WTC11 (cell line): ENCODE measurements around the gene OR13C2. TPM values are rescaled to one million over a fixed set of nuclear protein-coding genes. Genes with fewer than 3 reads are reported as not detected.
"Not testable (repeated sequence)": the region's sequence is repeated elsewhere in the genome, so short reads cannot be mapped to it uniquely, and the experiment has no call there.

Experiments
- ATAC-seq: fragments of 200-7000 bp; cut with Tn5 transposase; 2 replicates; pipeline ENCODE4 v1.10.0; 2021; ENCODE audit warnings: mild to moderate bottlenecking, moderate library complexity
- CTCF ChIA-PET: fragments of 300-600 bp; sonication (Branson Sonifier 250); formaldehyde crosslinking; loops from one replicate; lab custom pipeline; 2021; ENCODE audit warnings: antibody characterized with exemption; lab: Charles Lee
- POLR2A ChIA-PET: fragments of 350-600 bp; sonication (Branson Sonifier 250); formaldehyde crosslinking; loops from one replicate; lab custom pipeline; 2021; ENCODE audit warnings: antibody characterized with exemption; lab: Charles Lee
- DNase-seq: peaks from one replicate; pipeline ENCODE4 v3.0.0; 2021; ENCODE audit warnings: low spot score
- H3K27ac Mint-ChIP-seq: 2 replicates; pipeline ENCODE4 v1.8.0; 2021; ENCODE audit warnings: mixed read lengths
- H3K27me3 Mint-ChIP-seq: 2 replicates; pipeline ENCODE4 v1.8.0; 2021; ENCODE audit warnings: low read depth, mild to moderate bottlenecking, moderate library complexity, mixed read lengths
- H3K36me3 Mint-ChIP-seq: 2 replicates; pipeline ENCODE4 v1.8.0; 2021; ENCODE audit warnings: mixed read lengths
- H3K4me1 Mint-ChIP-seq: 2 replicates; pipeline ENCODE4 v1.8.0; 2022; ENCODE audit warnings: mixed read lengths
- H3K4me3 Mint-ChIP-seq: 2 replicates; pipeline ENCODE4 v1.8.0; 2021; ENCODE audit warnings: mild to moderate bottlenecking, moderate library complexity, mixed read lengths
- H3K9me3 Mint-ChIP-seq: 2 replicates; pipeline ENCODE4 v1.8.0; 2021; ENCODE audit warnings: mixed read lengths
- CBFB ChIP-seq: sonication (generic); formaldehyde crosslinking; IDR thresholded peaks from 2 replicates; pipeline ENCODE4 v1.8.1; 2022; ENCODE audit warnings: mild to moderate bottlenecking, low read depth, missing genetic modification reagents
- CREB1 ChIP-seq: sonication (generic); formaldehyde crosslinking; IDR thresholded peaks from 2 replicates; pipeline ENCODE4 v1.8.0; 2023; ENCODE audit warnings: mild to moderate bottlenecking, missing genetic modification reagents
- CREM ChIP-seq: sonication (generic); formaldehyde crosslinking; IDR thresholded peaks from 2 replicates; pipeline ENCODE4 v1.8.1; 2022; ENCODE audit warnings: mild to moderate bottlenecking, missing genetic modification reagents, moderate library complexity
- CTCF ChIP-seq: fragments of 200-600 bp; IDR thresholded peaks from 2 replicates; pipeline ENCODE4 v1.8.0; 2022; ENCODE audit warnings: antibody characterized with exemption
- GRHL2 ChIP-seq: fragments of 250-450 bp; sonication (Bioruptor Pico); IDR thresholded peaks from 2 replicates; pipeline ENCODE4 v1.8.0; 2022; ENCODE audit warnings: mild to moderate bottlenecking, moderate library complexity; ENCODE audit not compliant: insufficient replicate concordance, severe bottlenecking
- KAT7 ChIP-seq: sonication (generic); formaldehyde crosslinking; IDR thresholded peaks from 2 replicates; pipeline ENCODE4 v1.8.1; 2023; ENCODE audit warnings: missing genetic modification reagents, mild to moderate bottlenecking, borderline replicate concordance
- MXD4 ChIP-seq: fragments of 250-450 bp; sonication (Bioruptor Pico); IDR thresholded peaks from 2 replicates; pipeline ENCODE4 v1.8.0; 2021; ENCODE audit warnings: mild to moderate bottlenecking, moderate library complexity, borderline replicate concordance
- NFATC4 ChIP-seq: fragments of 250-450 bp; sonication (Bioruptor Pico); IDR thresholded peaks from 2 replicates; pipeline ENCODE4 v1.9.0; 2021; ENCODE audit warnings: mild to moderate bottlenecking
- NFE2L1 ChIP-seq: sonication (generic); formaldehyde crosslinking; IDR thresholded peaks from 2 replicates; pipeline ENCODE4 v1.8.1; 2023; ENCODE audit warnings: missing genetic modification reagents
- NR1H2 ChIP-seq: sonication (generic); formaldehyde crosslinking; IDR thresholded peaks from 2 replicates; pipeline ENCODE4 v1.9.0; 2021; ENCODE audit warnings: mild to moderate bottlenecking, moderate library complexity, missing genetic modification reagents
- OVOL2 ChIP-seq: fragments of 250-450 bp; sonication (Bioruptor Pico); IDR thresholded peaks from 2 replicates; pipeline ENCODE4 v1.9.0; 2021; ENCODE audit warnings: mild to moderate bottlenecking, borderline replicate concordance
- TCF7 ChIP-seq: sonication (generic); formaldehyde crosslinking; IDR thresholded peaks from 2 replicates; pipeline ENCODE4 v1.8.0; 2022; ENCODE audit warnings: mild to moderate bottlenecking, low read depth, missing genetic modification reagents, moderate library complexity
- ZNF396 ChIP-seq: fragments of 250-450 bp; sonication (Bioruptor Pico); IDR thresholded peaks from 2 replicates; pipeline ENCODE4 v1.8.0; 2021; ENCODE audit warnings: mild to moderate bottlenecking, moderate library complexity, borderline replicate concordance
- ZNF416 ChIP-seq: fragments of 250-450 bp; sonication (Bioruptor Pico); IDR thresholded peaks from 2 replicates; pipeline ENCODE4 v1.9.0; 2021; ENCODE audit warnings: mild to moderate bottlenecking, inconsistent platforms
- total RNA-seq: library from RNA; stranded (reverse); gene quantifications from 3 replicates; pipeline ENCODE4 v1.2.3, GENCODE V29; 2021
- TF ChIP-seq, protein P1 (sequence below): fragments of 250-450 bp; sonication (Bioruptor Pico); IDR thresholded peaks from 2 replicates; pipeline ENCODE4 v1.9.0; 2021; ENCODE audit warnings: mild to moderate bottlenecking
- TF ChIP-seq, protein P2 (sequence below): sonication (generic); formaldehyde crosslinking; IDR thresholded peaks from 2 replicates; pipeline ENCODE4 v1.8.1; 2022; ENCODE audit warnings: mild to moderate bottlenecking, moderate library complexity, missing genetic modification reagents

The OR13C2 gene
- total RNA-seq, 1 experiment from 2014 or later, result not detected

DNA sequence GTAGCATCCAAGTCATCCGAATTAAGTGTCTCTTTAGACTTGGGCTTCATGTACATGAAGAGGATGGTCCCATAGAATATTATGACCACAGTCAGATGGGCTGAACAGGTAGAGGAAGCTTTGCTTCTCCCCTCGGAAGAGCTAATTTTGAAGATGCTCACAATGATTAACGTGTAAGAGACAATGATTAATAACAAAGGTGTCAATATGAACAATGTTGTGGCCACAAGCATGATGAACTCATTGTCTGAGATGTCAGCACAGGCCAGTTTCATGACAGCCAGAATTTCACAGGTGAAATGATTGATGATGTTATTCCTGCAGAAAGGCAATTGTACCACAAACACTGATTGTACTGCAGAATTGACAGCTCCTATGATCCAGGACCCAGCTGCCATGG is 626 bp downstream of the OR13C2 start (continued):
- TF ChIP-seq CREM (no peak), OVOL2 (CRISPR knock-in tag) (no peak)

GRCh38 chr9:104599313-104599712 is 6.1 kb downstream of the OR13C2 start, which contains the start of gene OR13C5:
TSS of gene OR13C5 (minus strand) at chr9:104599413. CDS start at chr9:104599413, 0 bp downstream.
- DNase-seq, POLR2A ChIA-PET, ATAC-seq, H3K27me3 Mint-ChIP-seq, H3K36me3 Mint-ChIP-seq, H3K9me3 Mint-ChIP-seq, CTCF ChIA-PET, H3K4me1 Mint-ChIP-seq, H3K27ac Mint-ChIP-seq, H3K4me3 Mint-ChIP-seq: not testable (repeated sequence)

- H3K36me3 Mint-ChIP-seq, CTCF ChIA-PET, H3K9me3 Mint-ChIP-seq, H3K4me1 Mint-ChIP-seq, H3K4me3 Mint-ChIP-seq, POLR2A ChIA-PET, H3K27ac Mint-ChIP-seq, DNase-seq, ATAC-seq, H3K27me3 Mint-ChIP-seq: not testable (repeated sequence)
Observed at GRCh38 chr9:104598749-104599148, 6.7 kb downstream of the OR13C2 start.

DNA sequence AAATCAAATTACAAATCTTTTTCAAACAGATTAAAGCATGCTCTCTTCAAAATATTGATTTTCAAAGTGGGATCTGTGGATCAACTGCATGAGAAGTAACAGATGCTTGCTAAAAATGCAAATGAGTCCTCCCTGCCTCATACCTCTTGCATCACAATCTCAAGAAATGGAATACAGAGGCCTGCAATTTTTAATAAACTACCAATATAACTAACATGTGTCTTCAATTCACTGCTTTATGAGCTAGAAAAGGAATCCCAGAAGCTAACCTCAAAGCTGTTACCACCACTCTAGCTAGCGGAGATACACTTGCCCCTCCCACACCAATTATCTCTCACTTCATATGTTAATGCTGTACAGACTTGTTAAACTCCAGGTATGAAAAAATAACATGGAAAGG is 15.8 kb downstream of the OR13C2 start:
- Mint-ChIP-seq H3K27ac (no peak overlapping the region), H3K9me3 (peaks cover 4% of the 10 kb centered on the region; the same call in 1 of the 2 replicates), H3K36me3 (no peaks in the 10 kb centered on the region), H3K4me3 (no peak overlapping the region), H3K4me1 (peaks cover 2% of the 10 kb centered on the region; the same call in 1 of the 2 replicates), H3K27me3 (no peaks in the 10 kb centered on the region)
- TF ChIP-seq CBFB (no peak), CTCF (no peak), KAT7 (no peak), ZNF416 (CRISPR knock-in tag) (no peak), NFE2L1 (no peak), NFATC4 (CRISPR knock-in tag) (no peak), ZNF396 (CRISPR knock-in tag) (no peak), NR1H2 (CRISPR knock-in tag) (no peak), MXD4 (no peak), TCF7 (CRISPR knock-in tag) (no peak)
- TF ChIP-seq, protein P1, sequence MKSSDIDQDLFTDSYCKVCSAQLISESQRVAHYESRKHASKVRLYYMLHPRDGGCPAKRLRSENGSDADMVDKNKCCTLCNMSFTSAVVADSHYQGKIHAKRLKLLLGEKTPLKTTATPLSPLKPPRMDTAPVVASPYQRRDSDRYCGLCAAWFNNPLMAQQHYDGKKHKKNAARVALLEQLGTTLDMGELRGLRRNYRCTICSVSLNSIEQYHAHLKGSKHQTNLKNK (CRISPR knock-in tag), result no peak
- POLR2A ChIA-PET, result no interaction called here
- CTCF ChIA-PET, result no interaction called here
- no peak for DNase-seq
- no peak for ATAC-seq

GRCh38 chr9:104586496-104587180 is 18.8 kb downstream of the OR13C2 start:
- Mint-ChIP-seq H3K27ac (no peak overlapping the region), H3K4me1 (peaks cover 2% of the 10 kb centered on the region; the same call in 1 of the 2 replicates), H3K27me3 (no peaks in the 10 kb centered on the region), H3K36me3 (no peaks in the 10 kb centered on the region), H3K9me3 (no peaks in the 10 kb centered on the region), H3K4me3 (no peak overlapping the region)
- no peak for ATAC-seq
- CTCF ChIA-PET, result no interaction called here
- TF ChIP-seq, protein P2, sequence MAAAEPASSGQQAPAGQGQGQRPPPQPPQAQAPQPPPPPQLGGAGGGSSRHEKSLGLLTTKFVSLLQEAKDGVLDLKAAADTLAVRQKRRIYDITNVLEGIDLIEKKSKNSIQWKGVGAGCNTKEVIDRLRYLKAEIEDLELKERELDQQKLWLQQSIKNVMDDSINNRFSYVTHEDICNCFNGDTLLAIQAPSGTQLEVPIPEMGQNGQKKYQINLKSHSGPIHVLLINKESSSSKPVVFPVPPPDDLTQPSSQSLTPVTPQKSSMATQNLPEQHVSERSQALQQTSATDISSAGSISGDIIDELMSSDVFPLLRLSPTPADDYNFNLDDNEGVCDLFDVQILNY, result no peak
- TF ChIP-seq GRHL2 (no peak), CREB1 (CRISPR knock-in tag) (no peak)
- POLR2A ChIA-PET, result no interaction called here
- DNase-seq, result no peak
